Mammary epithelial cell (primary cell): ENCODE measurements around the gene HYAL4.

Source experiments
- CTCF ChIP-seq, 2 donors: IDR thresholded peaks in 1 of 2; conservative IDR thresholded peaks in 1 of 2; 2 replicates each; pipeline ENCODE4 v1.5.1; 2011 to 2012; ENCODE audit warnings: inconsistent platforms in 2 of 2, low read length in 2 of 2, mild to moderate bottlenecking in 2 of 2, control low read depth in 1 of 2, low read depth in 1 of 2; ENCODE audit not compliant: insufficient read depth in 1 of 2; ENCODE audit errors: extremely low read depth in 1 of 2
- EZH2 ChIP-seq: IDR thresholded peaks from 2 replicates; pipeline ENCODE4 v1.6.1; 2012; ENCODE audit warnings: low read length, inconsistent platforms, borderline replicate concordance

DNA sequence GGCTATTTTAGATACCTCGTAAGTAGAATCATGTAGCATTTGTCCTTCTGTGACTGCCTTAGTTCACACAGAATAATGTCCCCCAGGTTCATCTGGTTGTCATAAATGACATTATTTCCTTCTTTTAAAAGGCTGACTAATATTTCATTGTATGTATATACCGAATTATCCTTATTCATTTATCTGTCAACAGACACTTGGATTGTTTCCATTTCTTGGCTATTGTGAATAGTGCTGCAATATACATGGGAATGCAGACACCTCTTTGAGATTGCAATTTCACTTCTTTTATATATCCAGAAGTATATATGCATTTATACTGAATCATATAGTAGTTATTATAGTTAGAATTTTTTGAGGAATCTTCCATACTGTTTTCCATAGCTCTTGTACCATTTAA is 24.1 kb upstream of the HYAL4 start:
- no peak for TF ChIP-seq CTCF (conservative IDR thresholded peaks at IDR 0.05 in 1 of 2, IDR thresholded peaks at IDR 0.05 in 1 of 2; ENCODE audit: extremely low read depth in 1 of 2, insufficient read depth in 1 of 2, low read depth in 1 of 2, low read length in 2 of 2)
- TF ChIP-seq EZH2 = no peak
